GM13977 (cell line): ENCODE measurements around the gene CXCL8.
"Not testable (repeated sequence)": the region's sequence is repeated elsewhere in the genome, so short reads cannot be mapped to it uniquely, and the experiment has no call there.

Source experiments
- DNase-seq: peaks from one replicate; pipeline ENCODE4 v3.0.0; 2012; ENCODE audit warnings: low spot score
- in situ Hi-C: fragments of 300-500 bp; cut with MboI; formaldehyde crosslinking; loops from one replicate; pipeline ENCODE4 v1.12.0; 2022; ENCODE audit warnings: low sequenced_read_pairs, low pct_unique_long_range_greater_than_20kb, mixed read lengths, inconsistent platforms; ENCODE audit not compliant: unreplicated experiment
- TF ChIP-seq, protein P1 (sequence below): IDR thresholded peaks from 2 replicates; pipeline ENCODE4 v1.5.1; 2012; ENCODE audit warnings: mild to moderate bottlenecking, control low read depth; ENCODE audit not compliant: insufficient read depth; ENCODE audit errors: extremely low read depth, missing control alignments

The CXCL8 gene

DNA sequence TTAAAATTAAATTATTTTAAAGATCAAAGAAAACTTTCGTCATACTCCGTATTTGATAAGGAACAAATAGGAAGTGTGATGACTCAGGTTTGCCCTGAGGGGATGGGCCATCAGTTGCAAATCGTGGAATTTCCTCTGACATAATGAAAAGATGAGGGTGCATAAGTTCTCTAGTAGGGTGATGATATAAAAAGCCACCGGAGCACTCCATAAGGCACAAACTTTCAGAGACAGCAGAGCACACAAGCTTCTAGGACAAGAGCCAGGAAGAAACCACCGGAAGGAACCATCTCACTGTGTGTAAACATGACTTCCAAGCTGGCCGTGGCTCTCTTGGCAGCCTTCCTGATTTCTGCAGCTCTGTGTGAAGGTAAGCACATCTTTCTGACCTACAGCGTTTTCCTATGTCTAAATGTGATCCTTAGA, at the start of gene CXCL8:
Gene CXCL8 (plus strand): TSS at position 217 of the 426 bp plus-strand sequence. CDS start 90 bp downstream, at position 307.
- in situ Hi-C loops, result no loop called here
- DNase-seq, result no peak
- TF ChIP-seq, protein P1, sequence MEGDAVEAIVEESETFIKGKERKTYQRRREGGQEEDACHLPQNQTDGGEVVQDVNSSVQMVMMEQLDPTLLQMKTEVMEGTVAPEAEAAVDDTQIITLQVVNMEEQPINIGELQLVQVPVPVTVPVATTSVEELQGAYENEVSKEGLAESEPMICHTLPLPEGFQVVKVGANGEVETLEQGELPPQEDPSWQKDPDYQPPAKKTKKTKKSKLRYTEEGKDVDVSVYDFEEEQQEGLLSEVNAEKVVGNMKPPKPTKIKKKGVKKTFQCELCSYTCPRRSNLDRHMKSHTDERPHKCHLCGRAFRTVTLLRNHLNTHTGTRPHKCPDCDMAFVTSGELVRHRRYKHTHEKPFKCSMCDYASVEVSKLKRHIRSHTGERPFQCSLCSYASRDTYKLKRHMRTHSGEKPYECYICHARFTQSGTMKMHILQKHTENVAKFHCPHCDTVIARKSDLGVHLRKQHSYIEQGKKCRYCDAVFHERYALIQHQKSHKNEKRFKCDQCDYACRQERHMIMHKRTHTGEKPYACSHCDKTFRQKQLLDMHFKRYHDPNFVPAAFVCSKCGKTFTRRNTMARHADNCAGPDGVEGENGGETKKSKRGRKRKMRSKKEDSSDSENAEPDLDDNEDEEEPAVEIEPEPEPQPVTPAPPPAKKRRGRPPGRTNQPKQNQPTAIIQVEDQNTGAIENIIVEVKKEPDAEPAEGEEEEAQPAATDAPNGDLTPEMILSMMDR, result no peak

DNA sequence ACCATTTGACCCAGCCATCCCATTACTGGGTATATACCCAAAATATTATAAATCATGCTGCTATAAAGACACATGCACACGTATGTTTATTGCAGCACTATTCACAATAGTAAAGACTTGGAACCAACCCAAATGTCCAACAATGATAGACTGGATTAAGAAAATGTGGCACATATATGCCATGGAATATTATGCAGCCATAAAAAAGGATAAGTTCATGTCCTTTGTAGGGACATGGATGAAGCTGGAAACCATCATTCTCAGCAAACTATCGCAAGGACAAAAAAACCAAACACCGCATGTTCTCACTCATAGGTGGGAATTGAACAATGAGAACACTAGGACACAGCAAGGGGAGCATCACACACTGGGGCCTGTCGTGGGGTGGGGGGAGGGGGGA, 49.2 kb upstream of the CXCL8 start:
- in situ Hi-C loops, result not testable (repeated sequence)

DNA sequence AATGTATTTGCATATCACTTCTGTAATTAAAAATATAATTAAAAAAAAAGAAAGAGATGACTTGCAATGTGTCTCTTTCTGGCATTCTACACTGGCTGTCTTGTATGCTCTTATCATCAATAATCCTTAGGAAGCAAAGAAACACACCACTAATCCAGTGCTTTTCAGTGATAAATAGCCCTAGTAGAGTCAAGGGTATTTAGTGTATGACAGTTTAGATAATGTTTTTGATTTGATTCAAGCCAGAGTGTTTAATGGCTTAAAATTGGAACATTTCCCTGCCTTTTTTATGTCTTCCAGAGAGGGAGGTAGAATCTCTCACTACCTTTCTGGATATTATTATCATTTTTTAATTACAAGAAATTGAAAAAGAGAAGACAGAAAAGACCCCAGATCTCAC, 48.6 kb upstream of the CXCL8 start:
- no peak for DNase-seq
- TF ChIP-seq, protein P1, result no peak
- in situ Hi-C loops, result no loop called here

More for the DNA sequence above, 49.2 kb upstream of the CXCL8 start:
- not testable (repeated sequence) for DNase-seq

DNA sequence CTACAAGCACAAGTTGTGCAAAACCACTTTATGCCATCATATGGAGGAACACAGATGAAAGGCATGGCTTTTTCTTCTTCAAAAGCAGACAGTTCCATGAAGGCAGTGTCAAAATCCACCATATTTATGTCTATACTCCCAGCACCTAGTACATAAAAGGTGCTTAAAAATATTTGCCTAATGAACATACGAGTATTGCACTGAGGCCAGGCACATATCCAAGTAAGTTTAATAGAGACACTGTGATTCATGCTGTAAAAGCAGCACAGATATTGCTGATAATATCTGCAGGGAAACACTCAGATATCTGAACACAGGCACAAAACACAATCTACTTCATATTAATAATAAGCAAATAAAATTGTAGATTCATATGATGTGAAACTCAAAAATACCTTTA, 48.1 kb upstream of the CXCL8 start:
- DNase-seq, result no peak
- TF ChIP-seq, protein P1, result no peak
- in situ Hi-C loops, result no loop called here

DNA sequence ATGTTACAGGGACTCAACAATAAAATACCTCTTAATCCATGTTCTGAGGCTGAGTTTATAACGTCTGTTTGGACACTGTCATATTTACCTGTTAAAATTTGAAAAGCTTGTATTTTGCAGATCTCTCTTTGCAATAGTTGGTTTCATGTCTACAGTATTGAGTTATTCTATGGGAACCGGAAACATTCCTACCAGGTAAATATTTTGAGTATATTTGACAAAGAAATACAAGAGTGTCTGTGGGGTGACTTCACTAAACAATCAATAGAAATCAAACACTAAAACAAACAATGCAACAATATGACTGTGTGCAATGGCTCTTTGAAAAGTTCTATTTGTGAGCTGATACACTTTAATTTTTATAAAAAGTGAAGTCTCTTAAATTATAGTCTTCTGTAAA, 47.7 kb upstream of the CXCL8 start:
- in situ Hi-C loops, result no loop called here
- TF ChIP-seq, protein P1, result no peak
- DNase-seq, result no peak

DNA sequence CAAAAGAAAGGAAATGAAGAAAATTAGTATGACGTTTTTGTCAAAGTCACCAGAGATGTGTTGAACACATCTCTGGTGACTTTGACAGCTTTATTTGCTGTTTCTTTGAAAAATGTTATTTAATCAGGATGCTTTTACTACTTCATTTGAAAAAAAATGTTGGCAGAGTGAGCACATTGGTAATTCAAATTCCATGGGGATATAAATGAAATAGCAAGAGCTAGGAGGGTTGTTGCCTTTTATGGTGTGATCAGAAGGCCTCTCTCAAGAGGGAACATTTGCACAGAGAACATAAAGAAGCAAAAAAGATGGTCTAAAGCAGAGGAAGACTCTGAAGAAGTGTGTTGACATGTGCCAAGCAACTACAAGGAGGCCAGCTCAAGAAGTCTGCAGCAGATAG, 46.6 kb upstream of the CXCL8 start:
- in situ Hi-C loops, result no loop called here
- TF ChIP-seq, protein P1, result no peak
- DNase-seq, result no peak

DNA sequence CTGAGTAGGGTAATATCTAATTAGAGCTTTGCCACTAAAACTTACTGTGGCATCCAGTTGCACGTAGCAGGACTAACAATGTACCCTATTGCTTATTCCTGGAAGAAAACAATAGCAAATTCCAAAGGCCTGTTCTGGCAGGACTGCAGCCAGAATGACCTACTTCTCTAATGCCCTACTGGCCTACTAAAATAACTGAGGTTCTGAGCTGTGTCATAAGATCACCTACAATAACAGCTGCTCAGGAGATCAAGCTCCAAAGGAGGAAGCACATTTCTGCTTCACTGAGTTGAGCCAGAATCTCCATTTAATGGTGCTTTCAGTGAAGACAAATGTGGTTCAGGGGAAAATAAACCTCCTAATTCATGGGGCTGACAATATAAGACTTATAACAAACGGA, 42.2 kb upstream of the CXCL8 start:
- TF ChIP-seq, protein P1, result no peak
- in situ Hi-C loops, result no loop called here
- no peak for DNase-seq
